Fibroblast of the aortic adventitia (primary cell): ENCODE results near the gene BRS3. TPM values are rescaled to one million over a fixed set of nuclear protein-coding genes. Genes with fewer than 3 reads are reported as not detected.

Experiments
- DNase-seq: peaks from one replicate; pipeline ENCODE4 v3.0.0-alpha.2; 2010; ENCODE audit warnings: low read depth
- H3K4me3 ChIP-seq: 2 replicates; pipeline ENCODE4 v1.5.1; 2011; ENCODE audit warnings: low read depth, mild to moderate bottlenecking, control low read depth, low read length, moderate library complexity
- CTCF ChIP-seq: IDR thresholded peaks from 2 replicates; pipeline ENCODE4 v1.5.1; 2011; ENCODE audit warnings: mild to moderate bottlenecking, low read length, control low read depth, inconsistent platforms; ENCODE audit not compliant: insufficient read depth
- total RNA-seq: library from RNA; depleted of rRNA; stranded (reverse); fragments of >200 nt; gene quantifications from 2 replicates; pipeline ENCODE4 v1.2.3, GENCODE V29; 2012; ENCODE audit warnings: low replicate concordance

BRS3 gene
- total RNA-seq, 1 donor: not detected

- DNase-seq: no peak
- no peak overlapping the region for H3K4me3 ChIP-seq
- no peak for TF ChIP-seq CTCF
These were observed 31.3 kb downstream of the BRS3 start for GRCh38 chrX:136519069-136519468.

GRCh38 chrX:136523770-136524169 is 36.0 kb downstream of the BRS3 start:
- DNase-seq: no peak
- TF ChIP-seq CTCF: no peak
- H3K4me3 ChIP-seq: no peak overlapping the region

GRCh38 chrX:136525738-136526606 is 38.2 kb downstream of the BRS3 start:
- TF ChIP-seq CTCF: no peak
- DNase-seq: peak; percentile 91
- H3K4me3 ChIP-seq: no peak overlapping the region

- no peak overlapping the region for H3K4me3 ChIP-seq
- no peak for TF ChIP-seq CTCF
- no peak for DNase-seq
These were observed 41.0 kb downstream of the BRS3 start for GRCh38 chrX:136528645-136529315.

GRCh38 chrX:136529795-136530194 is 42.0 kb downstream of the BRS3 start:
- no peak for DNase-seq
- TF ChIP-seq CTCF: no peak
- H3K4me3 ChIP-seq: no peak overlapping the region

GRCh38 chrX:136531951-136532350 is 44.2 kb downstream of the BRS3 start, which contains the start of gene VGLL1:
Gene VGLL1, plus strand, starts transcription at chrX:136532215. Its CDS starts 3,806 bp downstream, at chrX:136536021.
- no peak within 1 kb of the TSS for H3K4me3 ChIP-seq
- DNase-seq: no peak
- no peak for TF ChIP-seq CTCF
